HG02571 (cell line): Measurements from ENCODE around the gene FHIT.
A peak's percentile ranks its signal among the peaks of the same experiment; 100 is the strongest.
"Not testable (repeated sequence)": the region's sequence is repeated elsewhere in the genome, so short reads cannot be mapped to it uniquely, and the experiment has no call there.

ENCODE experiments used
- ATAC-seq: cut with Tn5 transposase; IDR thresholded peaks from one replicate; pipeline ENCODE4 v1.9.1; 2021; ENCODE audit warnings: mild to moderate bottlenecking, moderate library complexity; ENCODE audit not compliant: unreplicated experiment

Gene FHIT

DNA sequence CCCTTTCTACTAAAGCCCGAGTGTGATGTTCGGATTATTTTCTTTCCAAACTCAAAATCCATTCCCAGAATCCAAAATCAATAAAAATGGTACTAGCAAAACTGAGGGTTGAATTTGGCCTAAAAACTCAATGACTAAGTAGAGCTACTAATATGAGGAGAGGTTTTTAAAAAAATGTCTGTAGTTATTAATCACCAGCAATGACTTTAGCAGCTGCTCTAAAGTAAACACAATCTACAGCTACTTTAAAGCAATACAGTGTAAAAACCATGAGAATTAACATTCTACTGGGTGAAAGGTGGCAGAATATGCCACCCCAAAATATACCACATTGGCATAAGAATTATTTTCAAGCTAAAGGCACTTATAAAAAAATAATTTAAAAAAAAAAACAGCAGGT is 23.5 kb downstream of the FHIT start:
- no peak for ATAC-seq

DNA sequence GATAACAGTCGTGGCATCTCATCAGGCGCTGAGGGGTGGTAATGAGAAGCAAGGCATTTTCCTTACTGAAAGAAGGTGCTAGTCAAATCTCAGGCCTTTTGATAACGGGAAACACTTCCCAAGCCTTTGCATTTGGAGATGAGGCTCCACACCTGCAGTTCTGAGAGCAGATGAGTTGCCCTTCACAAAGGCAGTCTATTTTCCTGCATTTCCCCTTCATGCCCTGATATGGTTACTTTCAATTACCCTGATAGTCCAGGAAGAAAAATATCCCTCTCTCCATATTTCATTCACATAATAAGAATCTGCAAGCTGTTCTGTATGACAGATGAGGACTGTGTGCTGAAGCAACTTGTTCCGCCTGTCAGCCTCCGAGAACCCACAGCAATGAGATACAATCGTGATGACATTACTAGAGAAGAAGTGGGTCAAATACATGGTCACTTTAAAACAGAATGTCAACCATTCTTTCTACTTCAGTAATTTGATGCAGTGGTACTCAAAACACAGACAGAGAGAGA is 25.0 kb downstream of the FHIT start:
- no peak for ATAC-seq

DNA sequence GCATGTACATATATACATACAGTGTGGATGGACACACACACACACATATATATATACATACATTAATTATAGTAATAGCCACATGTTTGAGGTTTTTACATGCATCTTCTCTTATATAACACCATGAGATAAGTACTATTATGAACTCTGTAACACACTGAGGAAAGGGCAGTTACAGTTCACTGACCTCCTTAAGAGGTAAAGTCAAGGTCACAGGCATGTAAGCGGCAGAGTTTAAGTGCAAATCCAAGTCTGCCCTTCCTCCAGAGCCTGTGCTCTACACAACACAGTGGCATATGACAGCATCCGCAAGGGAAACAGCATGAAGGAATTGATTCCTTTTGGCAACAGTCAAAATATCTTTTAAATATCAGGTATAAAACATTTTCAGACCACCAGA is 26.4 kb downstream of the FHIT start:
- ATAC-seq = no peak

DNA sequence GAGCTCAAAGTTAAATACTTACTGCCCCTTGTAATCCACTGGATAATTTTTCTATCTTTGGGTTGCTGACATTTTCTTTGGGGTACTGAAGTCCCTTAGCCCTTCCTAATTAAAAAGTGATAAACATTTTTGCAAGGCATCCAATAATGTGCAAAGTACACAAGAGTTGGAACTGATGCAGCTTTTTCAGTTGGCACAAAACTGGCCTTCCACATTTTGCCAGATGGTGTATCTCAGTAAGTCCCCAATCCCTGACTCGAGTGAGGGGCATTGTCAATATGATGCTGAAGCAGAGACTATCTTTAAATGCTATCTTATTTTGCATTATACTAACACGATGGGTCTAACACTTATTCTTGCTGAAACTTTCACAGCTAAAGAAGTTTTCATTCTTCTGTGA is 27.8 kb downstream of the FHIT start:
- no peak for ATAC-seq

DNA sequence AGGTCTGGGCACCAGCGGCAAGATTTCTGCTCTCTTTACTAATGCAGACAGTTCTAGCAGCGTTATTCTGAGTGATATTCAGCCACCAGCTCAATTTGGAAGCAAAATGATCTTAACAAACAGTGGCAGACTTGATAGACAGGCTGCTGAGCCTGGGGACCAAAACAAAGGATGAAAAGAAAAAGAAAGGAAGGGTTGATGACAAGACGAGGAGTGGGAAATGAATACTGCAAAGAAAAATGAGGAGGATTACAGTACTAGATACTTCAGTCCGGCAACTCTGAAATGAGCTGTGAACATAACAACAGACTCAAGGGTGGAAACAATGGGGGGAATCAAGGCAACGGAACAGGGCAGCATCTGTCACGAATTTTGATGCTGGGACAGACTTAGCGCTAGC is 28.8 kb downstream of the FHIT start:
- no peak for ATAC-seq

DNA sequence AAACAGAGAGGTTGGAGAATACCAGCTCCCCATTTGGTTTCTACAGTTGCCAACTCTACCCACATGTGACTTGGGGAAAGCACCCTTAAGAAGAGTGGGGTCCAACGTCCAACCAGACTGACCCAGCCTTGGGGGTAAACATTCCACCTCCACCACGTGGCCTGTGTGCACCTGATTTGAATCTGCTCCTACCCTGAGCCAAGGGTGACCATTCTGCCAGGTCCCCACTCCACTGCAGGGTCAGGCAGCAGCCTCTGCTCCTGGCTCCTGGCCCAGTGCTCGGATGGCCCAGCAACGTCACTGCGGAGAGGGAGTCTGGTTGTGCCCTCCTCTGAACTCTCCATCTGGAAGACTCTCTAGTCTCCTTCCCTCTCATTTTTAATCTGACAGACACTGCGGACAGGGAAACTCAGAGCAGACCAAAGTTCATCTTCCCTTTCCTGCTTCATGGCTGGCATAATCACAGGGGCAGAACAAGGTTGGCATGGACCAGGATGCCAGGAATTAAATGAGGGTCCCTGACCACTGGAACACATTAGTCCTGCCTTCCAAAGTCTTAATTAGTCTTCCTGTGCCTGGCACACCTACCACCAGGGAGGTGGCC is 29.4 kb downstream of the FHIT start:
- ATAC-seq = no peak

DNA sequence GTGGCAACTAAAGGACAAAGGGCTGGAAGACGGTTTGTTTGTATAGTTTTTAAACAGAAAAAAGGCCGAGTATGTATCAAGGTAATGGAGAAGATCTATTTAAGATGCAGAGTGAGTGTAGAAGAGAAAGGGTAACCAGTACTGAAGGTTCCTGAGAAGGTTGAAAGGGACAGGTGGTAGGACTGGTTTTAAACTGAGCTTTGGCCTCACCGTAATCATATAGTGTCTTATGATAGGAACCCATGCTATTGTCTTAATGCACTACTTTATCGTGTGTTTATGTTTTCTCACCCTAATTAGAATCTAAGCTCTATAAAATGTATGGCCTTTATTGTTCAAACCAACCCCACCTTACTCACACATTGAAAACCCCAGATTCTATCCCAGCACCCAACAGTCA is 32.7 kb downstream of the FHIT start:
- no peak for ATAC-seq

DNA sequence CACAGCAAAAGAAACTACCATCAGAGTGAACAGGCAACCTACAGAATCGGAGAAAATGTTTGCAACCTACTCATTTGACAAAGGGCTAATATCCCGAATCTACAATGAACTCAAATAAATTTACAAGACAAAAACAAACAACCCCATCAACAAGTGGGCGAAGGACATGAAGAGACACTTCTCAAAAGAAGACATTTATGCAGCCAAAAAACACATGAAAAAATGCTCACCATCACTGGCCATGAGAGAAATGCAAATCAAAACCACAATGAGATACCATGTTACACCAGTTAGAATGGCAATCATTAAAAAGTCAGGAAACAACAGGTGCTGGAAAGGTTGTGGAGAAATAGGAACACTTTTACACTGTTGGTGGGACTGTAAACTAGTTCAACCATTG is 35.1 kb downstream of the FHIT start:
- not testable (repeated sequence) for ATAC-seq

DNA sequence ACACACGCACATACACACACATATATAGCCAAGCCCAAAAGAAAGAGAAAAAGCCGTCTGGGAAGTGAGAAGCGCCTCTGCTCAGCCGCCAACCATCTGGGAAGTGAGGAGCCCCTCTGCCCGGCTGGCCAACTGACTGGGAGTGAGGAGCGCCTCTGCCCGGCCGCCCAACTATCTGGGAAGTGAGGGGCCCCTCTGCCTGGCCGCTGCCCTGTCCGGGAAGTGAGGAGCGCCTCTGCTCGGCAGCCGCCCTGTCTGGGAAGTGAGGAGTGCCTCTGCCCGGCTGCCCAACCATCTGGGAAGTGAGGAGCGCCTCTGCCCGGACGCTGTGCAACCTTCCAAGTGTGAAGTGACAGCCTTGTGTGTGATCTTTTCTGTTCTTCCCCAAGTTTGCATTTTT is 49.2 kb downstream of the FHIT start:
- no peak for ATAC-seq

DNA sequence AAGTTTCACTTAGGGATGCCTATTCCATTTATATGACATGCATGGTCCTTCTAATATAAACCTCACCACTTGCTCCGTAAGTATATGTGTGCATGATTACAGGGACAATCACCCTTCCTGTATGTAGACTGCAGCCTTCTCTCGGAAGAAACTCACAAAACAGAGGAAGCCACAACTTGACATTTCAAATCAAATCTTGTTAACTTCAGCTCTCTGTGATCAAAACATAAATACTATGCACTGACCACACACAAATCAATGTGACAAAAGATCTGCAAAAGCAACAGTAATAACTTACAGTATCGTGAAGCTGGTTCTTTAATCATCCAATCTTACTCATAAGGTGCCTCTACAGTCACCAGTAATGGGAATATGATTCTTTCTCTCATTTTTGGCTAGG is 50.2 kb downstream of the FHIT start:
- no peak for ATAC-seq

DNA sequence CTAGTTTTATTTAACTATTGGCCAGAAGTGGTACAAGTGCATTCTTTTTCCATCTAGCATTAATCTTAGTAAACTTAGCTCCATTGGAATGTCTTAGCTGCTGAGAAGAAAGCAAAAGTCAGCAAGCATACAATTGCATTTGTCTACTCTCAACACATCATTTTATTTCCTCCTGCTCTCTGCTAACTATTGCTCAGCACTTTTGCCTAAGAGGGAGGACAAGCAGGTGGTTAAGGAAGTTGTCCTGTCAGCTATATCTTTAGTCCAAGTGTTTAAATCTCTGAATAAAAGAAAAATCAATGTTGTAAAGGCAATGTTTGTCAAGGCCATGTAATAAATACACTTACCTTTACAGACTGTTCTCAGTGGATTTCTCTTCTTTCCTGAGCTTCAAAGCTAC is 51.0 kb downstream of the FHIT start:
- ATAC-seq = no peak

DNA sequence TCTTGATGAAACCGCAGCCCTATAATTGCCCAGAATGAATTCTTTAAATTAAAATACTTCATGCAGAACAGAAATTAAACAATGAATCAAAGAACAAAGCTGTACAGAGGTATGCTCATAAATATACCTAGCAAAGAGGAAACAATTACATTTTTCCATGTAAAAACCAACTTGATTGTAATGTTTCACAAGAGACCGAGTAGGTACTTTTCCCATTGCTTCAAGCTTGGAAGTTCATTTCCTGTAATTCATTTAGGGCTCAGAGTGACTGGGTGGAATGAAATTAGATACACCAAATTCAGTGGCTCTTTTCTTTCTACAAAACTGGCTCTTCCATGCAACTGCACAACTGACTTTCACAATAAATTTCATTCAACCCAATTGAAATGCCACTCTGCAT is 51.4 kb downstream of the FHIT start:
- ATAC-seq = no peak

DNA sequence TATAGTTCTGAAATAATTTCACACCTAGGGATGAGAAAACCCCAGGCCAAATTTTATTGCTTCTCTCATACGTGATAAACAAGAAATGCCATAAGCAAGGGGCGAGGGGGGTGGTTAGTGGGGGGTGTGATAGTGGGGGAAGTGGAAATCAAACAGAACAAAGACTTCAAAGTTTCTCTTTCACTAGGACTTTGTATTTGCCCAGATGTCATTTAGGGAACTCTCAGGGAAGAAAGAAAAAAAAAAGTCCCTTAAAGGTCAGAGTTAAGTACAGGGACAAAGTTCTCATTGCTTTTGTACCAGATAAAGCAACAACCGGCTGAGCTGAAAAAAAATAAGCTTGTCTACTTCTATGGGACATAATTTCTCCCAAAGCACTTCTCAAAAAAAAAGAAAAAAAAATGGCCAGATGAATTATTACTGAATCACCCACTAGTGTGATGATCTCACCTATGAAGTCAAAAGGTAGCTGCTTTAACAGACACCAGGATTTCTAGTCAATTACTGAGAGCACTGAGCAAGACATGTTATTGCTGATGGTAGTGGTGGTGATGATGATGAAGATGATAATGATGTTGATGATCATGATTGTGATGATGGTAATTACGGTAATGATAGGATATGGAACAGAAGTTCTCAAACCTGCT is 56.2 kb downstream of the FHIT start:
- ATAC-seq = no peak

DNA sequence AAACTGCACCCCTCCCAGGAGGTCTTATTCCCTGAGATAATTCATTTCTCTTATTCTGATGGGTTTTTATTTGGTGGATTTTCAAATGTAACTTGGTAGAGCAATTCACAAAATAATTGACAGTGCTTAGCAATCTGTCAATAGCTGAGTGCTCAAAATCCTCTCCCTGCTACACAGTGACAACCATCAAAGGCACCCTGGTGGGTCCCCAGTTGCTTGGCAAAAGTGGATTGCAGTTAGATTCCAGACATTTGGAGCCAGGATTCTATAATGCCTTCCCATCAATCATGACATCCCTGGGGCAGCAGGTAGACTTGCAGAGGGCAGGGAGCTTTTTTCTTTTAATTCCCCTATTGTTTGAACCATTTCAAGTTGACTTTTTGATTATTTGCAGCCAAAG is 59.0 kb downstream of the FHIT start:
- ATAC-seq = no peak

DNA sequence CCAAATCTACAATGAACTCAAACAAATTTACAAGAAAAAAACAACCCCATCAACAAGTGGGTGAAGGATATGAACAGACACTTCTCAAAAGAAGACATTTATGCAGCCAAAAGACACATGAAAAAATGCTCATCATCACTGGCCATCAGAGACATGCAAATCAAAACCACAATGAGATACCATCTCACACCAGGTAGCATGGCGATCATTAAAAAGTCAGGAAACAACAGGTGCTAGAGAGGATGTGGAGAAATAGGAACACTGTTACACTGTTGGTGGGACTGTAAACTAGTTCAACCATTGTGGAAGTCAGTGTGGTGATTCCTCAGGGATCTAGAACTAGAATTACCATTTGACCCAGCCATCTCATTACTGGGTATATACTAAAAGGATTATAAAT is 61.0 kb downstream of the FHIT start:
- not testable (repeated sequence) for ATAC-seq

DNA sequence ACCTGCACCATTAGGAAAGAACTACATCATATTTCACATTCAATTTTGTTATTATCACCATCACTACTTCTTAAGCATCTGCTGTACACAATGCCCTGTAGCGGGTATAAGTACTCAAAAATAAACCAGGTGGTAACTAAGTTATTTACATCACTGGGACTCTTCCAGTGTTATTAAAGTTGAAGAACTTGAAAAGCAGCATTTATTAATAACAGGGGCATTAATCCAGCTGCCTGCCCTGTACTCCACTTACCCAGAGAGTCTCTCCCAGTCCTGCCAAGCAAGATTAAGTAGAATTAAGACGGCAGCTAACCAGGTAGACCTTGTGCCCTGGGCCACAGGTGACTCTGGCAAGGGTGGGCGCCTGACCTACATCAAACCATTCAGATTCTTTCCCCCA is 65.2 kb downstream of the FHIT start:
- no peak for ATAC-seq

DNA sequence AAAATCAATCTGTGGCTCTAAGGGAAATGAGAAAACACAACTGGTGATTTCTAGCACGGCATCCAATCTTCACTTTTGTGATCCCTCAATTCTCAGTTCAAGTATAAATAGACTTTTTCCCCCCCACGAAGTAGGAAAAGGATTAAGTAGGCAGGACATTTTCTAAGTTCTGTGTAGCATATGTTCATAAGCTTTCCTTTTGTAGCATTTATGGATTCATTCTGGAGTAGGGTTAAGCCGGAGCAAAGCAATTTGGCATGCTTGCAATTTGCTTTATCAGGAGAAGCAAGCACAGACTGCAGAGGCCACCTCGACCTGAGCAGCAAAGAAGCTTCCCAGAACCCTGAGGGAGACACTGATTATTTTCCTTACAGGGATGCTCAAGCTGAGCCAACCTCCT is 66.3 kb downstream of the FHIT start:
- no peak for ATAC-seq

DNA sequence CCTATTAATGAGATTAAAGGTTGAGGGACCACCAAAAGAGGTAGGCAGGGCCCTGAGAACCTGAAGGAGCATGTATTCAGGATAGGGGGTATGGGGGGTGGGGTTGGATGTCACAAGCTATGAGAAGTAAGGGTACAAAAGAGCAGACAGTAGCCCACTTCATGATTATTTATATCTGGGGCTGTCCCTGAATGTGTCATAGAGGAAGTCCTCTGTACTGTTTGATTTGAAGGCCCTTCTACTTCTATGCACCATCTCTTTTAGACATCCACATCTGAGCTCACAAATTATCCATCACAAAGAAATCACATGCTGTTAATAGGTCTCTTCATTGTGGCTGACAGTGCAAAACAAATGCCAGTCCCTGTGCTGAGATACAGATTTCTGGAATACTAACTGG is 68.6 kb downstream of the FHIT start:
- no peak for ATAC-seq

DNA sequence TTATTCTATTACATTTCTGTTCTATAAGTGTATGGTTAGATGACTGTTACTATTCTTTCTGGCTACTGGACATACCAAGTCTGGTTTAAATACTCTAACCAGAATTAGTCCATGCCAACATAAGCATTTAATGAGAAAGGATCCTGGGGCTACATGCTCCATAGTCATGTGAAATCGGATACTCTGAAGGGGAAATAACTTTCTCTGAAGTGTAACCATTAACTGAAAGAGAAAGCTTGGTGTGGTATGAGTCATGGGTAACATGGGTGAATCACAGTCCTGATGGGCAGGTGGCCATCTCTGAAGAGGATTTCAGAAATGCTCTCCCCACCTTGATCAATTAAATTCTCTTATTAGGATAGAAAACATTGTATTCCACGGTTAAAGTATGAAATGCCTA is 69.4 kb downstream of the FHIT start:
- peak; percentile 94 for ATAC-seq

DNA sequence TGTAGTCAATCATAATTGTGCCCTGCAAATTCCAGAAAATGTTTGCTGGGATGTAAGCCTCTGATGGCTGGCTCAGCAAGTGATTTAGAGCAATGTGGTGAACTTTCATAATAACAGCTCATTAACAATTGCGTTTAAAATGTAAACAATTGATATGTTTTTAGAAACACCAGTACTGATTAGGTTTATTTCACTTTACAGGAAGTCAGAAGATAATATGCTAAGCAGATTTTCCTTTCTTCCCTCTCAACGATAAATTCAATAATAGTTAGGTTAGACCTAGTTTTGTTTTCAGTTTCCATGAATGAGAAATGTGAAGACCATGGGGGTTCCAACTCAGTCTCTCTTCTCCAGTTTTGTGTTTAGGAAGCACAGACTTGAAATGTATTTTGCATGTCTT is 71.0 kb downstream of the FHIT start:
- ATAC-seq = no peak

DNA sequence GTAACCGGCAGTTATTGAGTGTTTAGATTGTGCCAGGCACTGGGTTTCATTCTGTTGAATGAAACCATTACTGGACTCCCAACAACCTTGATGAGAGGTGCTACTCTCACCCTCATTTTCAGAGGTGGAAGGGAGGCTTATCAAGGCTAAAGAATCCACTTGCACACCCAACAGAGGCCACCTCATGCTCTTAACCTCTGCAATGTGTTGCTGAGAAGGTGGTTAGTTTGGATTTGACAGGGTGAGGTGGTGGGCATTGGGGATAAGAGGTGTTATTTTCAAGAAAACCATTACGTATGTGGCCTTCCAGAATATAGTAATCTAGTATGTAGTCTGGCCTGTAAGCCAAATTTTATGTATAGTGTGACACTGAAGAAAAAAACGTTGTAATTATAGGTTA is 73.1 kb downstream of the FHIT start:
- no peak for ATAC-seq

DNA sequence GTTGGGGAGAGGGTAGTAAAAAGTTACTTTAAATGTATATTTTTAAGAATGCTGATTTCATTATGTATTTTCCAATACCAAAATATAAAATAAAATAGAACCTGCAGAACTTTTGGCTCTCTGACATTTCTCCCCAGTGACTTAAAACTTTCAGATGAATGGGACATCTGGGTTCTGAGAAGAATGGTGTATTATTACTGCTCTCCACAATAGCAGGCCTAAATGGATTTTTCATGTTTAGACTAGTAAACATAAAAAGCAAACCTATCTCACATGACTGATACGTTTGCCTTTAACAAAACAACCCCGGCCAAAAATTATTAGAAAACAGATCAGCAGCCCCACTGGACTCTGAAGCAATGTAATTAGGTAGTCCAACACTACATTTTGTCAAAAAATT is 73.8 kb downstream of the FHIT start:
- ATAC-seq = no peak

DNA sequence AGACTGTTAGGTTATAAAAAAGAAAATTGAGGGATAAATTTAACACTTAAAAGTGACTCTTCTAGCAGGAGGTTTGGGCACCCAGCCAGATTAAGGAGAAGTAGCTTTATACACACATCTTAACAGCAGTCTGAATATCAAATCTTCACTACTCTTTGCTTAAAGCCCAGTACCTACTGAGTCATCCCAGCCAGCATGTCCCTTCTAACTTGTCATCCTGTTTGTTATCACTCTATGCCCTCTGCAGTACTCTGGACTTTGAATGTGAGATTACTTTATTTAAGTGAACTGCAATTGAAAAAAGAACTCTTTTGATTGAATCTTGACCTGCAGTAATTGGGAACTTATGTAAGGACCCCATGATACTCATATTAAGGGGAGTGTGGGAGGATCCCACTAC is 77.6 kb downstream of the FHIT start:
- no peak for ATAC-seq
